ENCODE data around the gene MYEF2. TPM values are rescaled to one million over a fixed set of nuclear protein-coding genes. Genes with fewer than 3 reads are reported as not detected.

MYEF2 gene
- total and polyA plus RNA-seq, 8 donors = 6.0 to 193 (median 22.5) TPM

GRCh38 chr15:48221885-48222284, 43.8 kb upstream of the MYEF2 start:
- DNase-seq = no peak
- TF ChIP-seq EP300 (IDR thresholded peaks at IDR 0.05) = no peak
- TF ChIP-seq POLR2A (IDR thresholded peaks at IDR 0.05) = no peak
- TF ChIP-seq CTCF (IDR thresholded peaks at IDR 0.05) = no peak
- TF ChIP-seq POLR2AphosphoS5 (IDR thresholded peaks at IDR 0.05) = no peak
- no peaks in the 10 kb centered on the region for H3K36me3 ChIP-seq
- no peaks in the 10 kb centered on the region for H3K4me1 ChIP-seq
- H3K4me3 ChIP-seq = no peak overlapping the region
- intact Hi-C loops (cut with DNase I; ENCODE audit: low total_unique reads) = no loop called here
- no peaks in the 10 kb centered on the region for H3K9me3 ChIP-seq
- H3K27me3 ChIP-seq = no peaks in the 10 kb centered on the region
- H3K27ac ChIP-seq = no peak overlapping the region
- WGBS, 5 donors = 79 to 93% (median 87%) methylated on average over 4 of the region's 4 CpGs

- no peak for TF ChIP-seq POLR2AphosphoS5 (IDR thresholded peaks at IDR 0.05)
- no peak for TF ChIP-seq EP300 (IDR thresholded peaks at IDR 0.05)
- no peak for TF ChIP-seq POLR2A (IDR thresholded peaks at IDR 0.05)
Observed at GRCh38 chr15:48221261-48221660, 43.2 kb upstream of the MYEF2 start.

GRCh38 chr15:48205981-48206380, 27.9 kb upstream of the MYEF2 start, which contains the start of gene SLC12A1:
TSS of gene SLC12A1 (plus strand) at chr15:48206302. CDS start at chr15:48207720, 1,418 bp downstream.
- 88 to 95% (median 94%) methylated on average over 1 of the region's 1 CpG for WGBS, 5 donors
- DNase-seq = no peak
- no peak within 1 kb of the TSS for H3K4me3 ChIP-seq
- H3K9me3 ChIP-seq = no peaks in the 10 kb centered on the region
- TF ChIP-seq EP300 (IDR thresholded peaks at IDR 0.05) = no peak
- TF ChIP-seq CTCF (IDR thresholded peaks at IDR 0.05) = no peak
- TF ChIP-seq POLR2A (IDR thresholded peaks at IDR 0.05) = no peak
- no peak for TF ChIP-seq POLR2AphosphoS5 (IDR thresholded peaks at IDR 0.05)
- no peaks in the 10 kb centered on the region for H3K36me3 ChIP-seq
- H3K27ac ChIP-seq = no peak within 1 kb of the TSS
- no peaks in the 10 kb centered on the region for H3K27me3 ChIP-seq
- intact Hi-C loops (cut with DNase I; ENCODE audit: low total_unique reads) = no loop called here
- no peaks in the 10 kb centered on the region for H3K4me1 ChIP-seq

More at GRCh38 chr15:48221261-48221660, 43.2 kb upstream of the MYEF2 start:
- Histone ChIP-seq H3K4me1 (no peaks in the 10 kb centered on the region), H3K4me3 (no peak overlapping the region), H3K27me3 (no peaks in the 10 kb centered on the region), H3K9me3 (no peaks in the 10 kb centered on the region), H3K36me3 (no peaks in the 10 kb centered on the region), H3K27ac (no peak overlapping the region)
- WGBS, 5 donors = 23 to 45% (median 37%) methylated on average over 1 of the region's 1 CpG
- no peak for DNase-seq
- intact Hi-C loops (cut with DNase I; ENCODE audit: low total_unique reads) = no loop called here

- no peak for TF ChIP-seq POLR2AphosphoS5 (IDR thresholded peaks at IDR 0.05)
- TF ChIP-seq EP300 (IDR thresholded peaks at IDR 0.05) = no peak
- no peak for TF ChIP-seq POLR2A (IDR thresholded peaks at IDR 0.05)
- TF ChIP-seq CTCF (IDR thresholded peaks at IDR 0.05) = no peak
- Histone ChIP-seq H3K36me3 (no peaks in the 10 kb centered on the region), H3K4me3 (no peak overlapping the region), H3K27ac (no peak overlapping the region), H3K4me1 (no peaks in the 10 kb centered on the region), H3K9me3 (no peaks in the 10 kb centered on the region), H3K27me3 (no peaks in the 10 kb centered on the region)
- intact Hi-C loops (cut with DNase I; ENCODE audit: low total_unique reads) = no loop called here
- no peak for DNase-seq
- 75 to 86% (median 83%) methylated on average over 1 of the region's 1 CpG for WGBS, 5 donors
Observed at GRCh38 chr15:48202068-48202467, 24.0 kb upstream of the MYEF2 start.

- Histone ChIP-seq H3K27me3 (peaks cover 0 to 30% (median 6%) of the 10 kb centered on the region in 3 donors), H3K9me3 (peaks cover 0 to 4% (median 0%) of the 10 kb centered on the region in 4 donors), H3K4me1 (peaks cover 0 to 14% (median 3%) of the 10 kb centered on the region in 4 donors), H3K4me3 (no peak within 1 kb of the TSS), H3K27ac (no peak within 1 kb of the TSS), H3K36me3 (no peaks in the 10 kb centered on the region)
- peak in 1 of 2 donors; percentile 39 for DNase-seq
- intact Hi-C loops (cut with DNase I; ENCODE audit: low total_unique reads) = no loop called here
- WGBS, 5 donors = 8 to 15% (median 10%) methylated on average over 31 of the region's 31 CpGs
- no peak for TF ChIP-seq POLR2A (IDR thresholded peaks at IDR 0.05)
- no peak for TF ChIP-seq POLR2AphosphoS5 (IDR thresholded peaks at IDR 0.05)
- TF ChIP-seq CTCF (IDR thresholded peaks at IDR 0.05) = no peak
- TF ChIP-seq EP300 (IDR thresholded peaks at IDR 0.05) = no peak
Observed at GRCh38 chr15:48191574-48192225, 13.6 kb upstream of the MYEF2 start, which contains the start of gene CTXN2. TSS of gene CTXN2 (plus strand) at chr15:48191665. CDS start at chr15:48201301, 9,636 bp downstream.
